Dermis microvascular lymphatic vessel endothelial cell (primary cell): ENCODE measurements around the gene E2F4. TPM values are rescaled to one million over a fixed set of nuclear protein-coding genes. Genes with fewer than 3 reads are reported as not detected.

Experiments used
- DNase-seq, 2 donors: peaks; one replicate each; pipeline versions ENCODE4 v3.0.0 to v3.0.0-alpha.2; 2010; ENCODE audit warnings: low read depth in 2 of 2
- total RNA-seq: library from RNA; depleted of rRNA; stranded (reverse); fragments of >200 nt; gene quantifications from 2 replicates; pipeline ENCODE4 v1.2.1, GENCODE V29; 2014

E2F4 gene
- total RNA-seq, 1 donor from 2014 or later, result 58.8 TPM

DNA sequence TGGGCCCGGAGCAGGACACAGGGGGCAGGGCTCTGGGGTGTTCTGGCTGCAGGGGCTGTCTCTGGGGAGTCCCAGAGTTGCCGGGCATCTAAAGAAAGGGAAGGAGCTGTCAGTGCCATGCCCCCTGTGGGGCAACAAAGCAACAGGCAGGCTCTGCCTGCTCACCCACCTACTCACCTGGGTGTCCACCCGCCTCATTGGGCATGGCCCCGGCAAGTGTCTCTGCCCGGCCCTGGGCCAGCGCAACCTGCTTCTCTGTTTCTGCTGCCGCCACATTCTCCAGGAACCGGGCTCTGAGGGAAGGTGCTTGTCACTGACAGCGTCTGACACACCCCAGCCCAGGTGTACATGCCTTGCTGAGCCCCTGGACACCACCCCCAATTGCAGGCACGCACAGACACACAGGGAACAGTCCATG is 42.2 kb downstream of the E2F4 start:
- DNase-seq, result no peak

DNA sequence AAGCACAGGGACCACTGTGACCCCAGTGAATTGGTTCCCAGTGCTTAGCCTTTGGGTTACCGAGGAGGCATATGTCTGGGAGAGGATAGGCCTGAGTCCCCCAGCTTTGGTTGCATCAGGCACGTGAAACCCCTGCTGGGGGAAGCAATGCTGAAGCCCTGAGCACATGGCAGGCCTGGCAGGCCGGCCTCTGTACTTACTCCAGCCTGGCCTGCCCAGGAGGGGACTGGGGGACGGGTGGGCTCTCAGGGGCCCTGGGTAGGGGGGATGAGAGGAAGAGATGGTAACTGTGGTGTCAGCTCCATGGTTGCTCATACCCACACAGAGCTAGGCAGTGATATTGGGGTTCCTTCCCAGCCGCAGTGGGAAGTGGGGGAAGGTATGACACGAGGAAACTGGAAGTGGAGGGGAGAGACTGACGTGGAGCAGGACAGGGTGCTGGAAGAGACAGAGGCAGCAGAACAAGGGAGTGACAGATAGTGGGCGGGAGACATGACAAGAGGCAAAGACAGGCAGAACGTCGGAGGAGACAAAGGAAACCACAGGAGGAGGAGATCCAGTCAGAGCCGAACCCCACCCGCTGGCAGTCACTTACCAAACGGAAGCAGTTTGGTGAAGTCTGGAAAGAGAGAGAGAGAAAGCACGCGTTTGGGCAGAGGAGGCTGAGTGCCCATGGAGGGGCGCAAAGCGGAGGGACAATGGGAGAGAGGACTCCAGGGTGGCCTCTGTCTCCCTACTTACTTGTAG is 44.0 kb downstream of the E2F4 start:
- DNase-seq, result no peak

DNA sequence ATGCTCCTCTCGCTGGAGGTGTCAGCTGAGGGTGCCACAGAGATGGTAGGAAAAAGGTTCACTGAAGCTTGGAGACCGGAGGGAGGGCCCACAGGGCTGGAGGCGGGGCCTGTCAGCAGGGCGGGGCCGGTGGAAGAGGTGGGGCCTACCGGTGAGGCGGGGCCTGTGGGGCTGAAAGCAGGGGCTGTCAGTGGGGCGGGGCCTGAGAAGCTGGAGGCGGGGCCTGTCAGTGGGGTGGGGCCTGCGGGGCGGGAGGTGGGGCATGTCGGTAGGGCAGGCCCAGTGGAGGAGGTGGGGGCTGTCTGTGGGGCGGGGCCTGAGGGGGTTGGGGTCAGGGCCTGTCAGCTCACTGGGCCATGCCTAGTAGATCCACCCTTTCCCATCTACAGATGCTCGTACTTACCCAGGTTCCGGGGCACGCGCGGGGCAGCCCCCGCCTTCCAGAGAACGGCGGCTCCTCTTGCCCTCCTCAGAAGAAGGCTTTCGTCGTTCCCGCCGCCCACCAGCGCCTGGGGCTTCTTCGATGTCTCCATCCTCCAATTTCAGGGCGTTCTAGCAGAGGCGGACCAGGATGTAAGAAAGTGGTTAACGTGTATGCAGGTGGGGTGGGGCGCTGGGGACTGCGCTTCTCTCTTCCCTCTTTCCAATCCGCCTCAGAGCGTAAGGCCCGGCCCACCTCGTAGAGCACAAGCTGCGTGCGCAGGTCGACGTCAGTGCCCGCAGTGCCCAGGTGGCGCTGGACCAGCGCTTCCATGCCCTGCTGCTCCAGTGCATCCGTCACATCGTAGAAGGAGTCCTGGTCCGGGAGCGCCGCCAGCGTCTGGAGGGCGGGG is 44.8 kb downstream of the E2F4 start:
- DNase-seq, result peak in 1 of 2 donors; percentile 74

DNA sequence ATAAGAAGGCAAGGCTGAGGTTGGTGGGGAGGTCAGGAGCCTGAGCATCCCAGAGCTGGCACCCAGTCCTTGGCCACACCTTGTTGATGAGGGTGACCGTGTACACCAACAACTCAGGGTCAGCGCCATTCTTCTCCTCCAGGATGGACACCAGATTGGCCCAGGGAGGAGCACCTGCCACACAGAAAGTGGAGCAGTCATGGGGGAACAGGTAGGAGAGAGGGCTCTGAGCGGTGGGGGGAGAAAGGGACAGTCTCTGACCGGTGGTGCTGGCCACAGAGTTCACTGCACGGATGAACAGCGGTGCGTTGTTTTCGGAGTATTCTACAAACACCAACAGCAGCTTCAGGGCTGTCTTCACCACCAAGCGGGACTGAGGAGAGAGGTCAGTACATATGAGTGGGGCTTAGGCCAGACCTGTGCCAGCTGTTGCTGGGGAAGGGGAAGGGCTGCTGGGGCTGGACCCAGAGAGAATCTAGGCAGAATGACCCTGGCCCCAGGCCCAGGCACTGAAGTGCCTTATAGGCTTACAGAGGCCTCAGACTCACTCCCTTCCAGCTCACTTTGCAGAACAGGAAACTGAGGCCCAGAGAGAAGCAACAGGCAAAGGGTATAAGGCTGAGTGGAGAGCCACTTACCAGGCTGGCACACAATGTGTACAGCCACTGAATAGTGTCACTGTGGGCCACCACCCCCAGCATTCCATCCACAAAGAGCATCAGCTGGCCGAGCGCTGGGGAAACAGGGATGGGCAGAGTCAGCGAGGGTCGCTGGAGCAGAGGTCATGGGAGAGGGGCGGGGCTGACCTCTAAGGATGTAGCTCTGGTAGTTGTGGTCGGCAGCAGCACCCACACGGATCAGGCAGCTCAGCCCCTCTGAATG is 45.7 kb downstream of the E2F4 start:
- no peak for DNase-seq

DNA sequence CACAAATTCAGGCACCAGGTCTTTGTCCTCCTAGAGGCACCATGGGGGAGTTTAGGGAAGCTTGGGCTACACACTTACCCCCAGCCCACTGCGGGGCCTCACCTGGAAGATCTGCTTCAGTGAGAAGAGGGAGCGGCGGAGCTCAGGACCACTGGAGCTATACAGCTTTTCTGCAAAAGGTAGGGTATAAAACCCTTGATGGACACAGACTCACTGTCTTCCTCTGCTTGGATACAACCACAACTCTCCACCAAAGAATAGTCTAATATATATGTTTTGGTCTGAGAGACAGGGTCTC is 46.3 kb downstream of the E2F4 start:
- DNase-seq, result no peak

DNA sequence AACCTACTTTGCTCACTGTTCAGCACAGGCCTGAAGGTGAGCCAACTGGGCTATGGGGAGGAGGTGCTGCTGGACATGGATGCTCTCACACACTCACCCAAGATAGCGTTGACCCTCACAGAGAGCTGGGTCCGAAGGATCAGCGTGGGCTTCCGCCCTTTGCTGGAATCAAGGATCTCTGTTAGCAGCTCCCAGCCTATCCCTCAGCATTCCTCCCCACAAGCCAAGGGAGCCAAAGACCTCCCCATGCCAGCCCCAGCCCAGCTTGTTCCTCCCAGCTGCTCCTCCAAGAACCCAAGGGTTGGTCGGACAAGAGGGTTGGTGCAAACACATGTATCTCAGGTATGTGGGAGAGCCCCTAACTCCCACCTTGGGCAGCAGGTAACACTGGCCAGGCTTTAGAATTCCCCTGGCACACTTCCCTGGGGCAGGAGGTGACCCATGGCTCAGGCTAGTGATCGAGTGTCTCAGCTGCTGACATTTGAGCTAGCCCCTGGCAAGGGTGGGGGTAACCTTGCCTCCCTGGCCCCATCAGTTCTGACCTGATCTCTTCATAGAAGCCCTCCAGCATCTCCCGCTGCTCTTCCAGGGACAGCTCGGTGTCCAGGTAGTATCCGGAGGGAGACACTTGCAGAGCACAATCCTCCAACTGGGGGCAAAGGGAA is 47.0 kb downstream of the E2F4 start:
- DNase-seq, result no peak

DNA sequence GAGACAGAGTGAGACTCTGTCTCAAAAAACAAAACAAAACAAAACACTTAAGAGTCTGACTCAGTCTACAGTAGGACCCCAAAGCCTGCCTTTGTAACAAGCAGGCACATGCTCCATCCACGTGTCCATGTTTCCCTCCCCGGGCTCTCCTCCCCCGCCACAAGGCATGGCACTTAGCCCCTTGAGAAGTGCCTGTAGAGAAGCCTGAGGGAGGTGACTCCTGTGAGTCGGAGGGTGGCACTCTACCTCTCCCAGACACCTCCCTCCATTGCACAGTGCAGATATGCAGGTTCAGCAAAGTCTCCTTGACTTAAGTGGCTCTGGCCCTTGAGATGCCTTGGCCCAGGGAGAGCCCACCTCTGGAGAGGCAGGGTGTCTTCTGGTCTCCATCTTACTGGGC is 48.6 kb downstream of the E2F4 start:
- no peak for DNase-seq

DNA sequence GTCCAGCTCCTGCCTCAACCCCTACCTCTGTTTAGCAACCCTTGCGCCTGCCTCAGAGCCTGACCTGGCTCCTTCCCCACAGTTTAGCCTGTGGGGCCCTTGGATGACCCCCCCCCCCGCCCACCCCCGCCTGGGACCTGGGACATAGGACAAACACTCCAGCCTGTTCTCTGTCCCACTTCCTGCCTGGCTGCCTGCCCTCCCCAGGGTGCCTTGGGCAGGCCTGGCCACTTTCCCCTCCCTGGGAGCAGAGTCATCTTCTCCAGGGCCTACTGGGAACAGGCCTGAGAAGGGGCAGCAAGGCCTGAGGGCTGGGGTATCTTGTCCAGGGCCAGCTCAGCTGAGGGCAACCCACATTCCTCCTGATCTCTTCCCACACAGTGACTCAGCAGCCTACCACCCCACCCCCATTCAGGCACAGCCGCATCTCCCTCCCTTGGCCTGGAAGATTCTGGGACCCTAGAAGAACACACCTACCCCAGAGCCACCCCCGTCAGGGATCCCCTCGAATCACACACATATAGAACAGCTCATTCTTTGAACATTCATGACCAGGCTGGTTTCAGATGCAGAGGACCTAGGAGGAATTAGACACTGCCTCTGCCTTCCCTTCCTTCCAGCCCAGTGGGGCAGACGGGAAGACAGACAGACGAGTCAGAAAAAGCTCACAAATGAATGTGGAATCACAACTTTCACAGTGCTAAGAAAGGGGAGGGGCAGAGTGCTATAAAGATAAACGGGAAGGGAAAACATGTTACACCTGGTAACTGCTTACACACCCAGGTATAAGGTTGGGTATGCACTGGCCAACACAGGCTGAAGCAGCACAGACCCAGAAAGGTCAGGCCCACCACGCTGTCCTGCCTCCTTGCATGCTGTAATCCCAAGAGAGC is 49.3 kb downstream of the E2F4 start:
- DNase-seq, result peak in 1 of 2 donors; percentile 52

DNA sequence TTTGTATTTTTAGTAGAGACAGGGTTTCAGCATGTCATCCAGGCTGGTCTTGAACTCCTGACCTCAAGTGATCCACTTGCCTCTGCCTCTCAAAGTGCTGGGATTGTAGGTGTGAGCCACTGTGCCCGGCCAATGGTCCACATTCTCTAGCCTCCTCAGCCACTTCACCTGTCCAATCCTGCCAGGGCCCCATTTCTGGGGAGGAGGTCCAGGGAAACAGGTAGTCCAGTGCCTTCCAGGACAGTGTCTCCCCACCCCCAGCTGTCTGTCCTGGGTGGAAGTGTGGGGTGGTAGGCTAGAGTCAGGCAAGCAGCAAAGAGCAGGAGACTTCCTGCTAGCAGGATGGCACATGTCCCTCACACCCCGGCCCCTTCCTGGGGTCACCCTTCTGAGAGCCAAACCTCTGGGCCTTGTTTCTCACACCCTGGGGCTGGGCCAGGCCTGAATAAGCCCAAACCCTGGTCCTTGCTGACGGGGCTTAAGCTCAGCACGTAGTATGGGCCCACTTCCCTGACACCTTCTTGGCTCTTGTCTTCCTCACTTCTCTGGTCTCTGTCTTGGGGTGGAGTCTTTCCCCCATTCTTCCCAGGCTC is 50.3 kb downstream of the E2F4 start:
- no peak for DNase-seq

DNA sequence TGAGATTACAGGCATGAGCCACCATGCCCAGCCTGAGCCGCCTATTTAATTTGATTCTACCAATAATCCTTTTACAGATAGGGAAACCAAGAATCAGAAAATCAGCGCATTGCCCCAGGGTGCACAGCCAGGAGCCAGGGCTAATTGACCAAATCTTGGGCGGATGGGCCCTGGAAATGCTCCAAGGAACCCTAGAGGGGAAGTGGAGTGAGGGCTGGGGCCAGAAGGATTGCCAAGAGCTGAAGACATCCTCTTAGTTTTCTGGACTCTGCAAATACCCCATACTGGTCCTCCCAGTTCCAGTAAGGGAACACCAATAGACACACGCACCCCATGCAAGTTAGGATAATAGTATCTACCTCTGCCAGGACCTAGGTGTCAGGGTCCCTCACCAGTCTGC is 51.5 kb downstream of the E2F4 start:
- DNase-seq, result no peak

DNA sequence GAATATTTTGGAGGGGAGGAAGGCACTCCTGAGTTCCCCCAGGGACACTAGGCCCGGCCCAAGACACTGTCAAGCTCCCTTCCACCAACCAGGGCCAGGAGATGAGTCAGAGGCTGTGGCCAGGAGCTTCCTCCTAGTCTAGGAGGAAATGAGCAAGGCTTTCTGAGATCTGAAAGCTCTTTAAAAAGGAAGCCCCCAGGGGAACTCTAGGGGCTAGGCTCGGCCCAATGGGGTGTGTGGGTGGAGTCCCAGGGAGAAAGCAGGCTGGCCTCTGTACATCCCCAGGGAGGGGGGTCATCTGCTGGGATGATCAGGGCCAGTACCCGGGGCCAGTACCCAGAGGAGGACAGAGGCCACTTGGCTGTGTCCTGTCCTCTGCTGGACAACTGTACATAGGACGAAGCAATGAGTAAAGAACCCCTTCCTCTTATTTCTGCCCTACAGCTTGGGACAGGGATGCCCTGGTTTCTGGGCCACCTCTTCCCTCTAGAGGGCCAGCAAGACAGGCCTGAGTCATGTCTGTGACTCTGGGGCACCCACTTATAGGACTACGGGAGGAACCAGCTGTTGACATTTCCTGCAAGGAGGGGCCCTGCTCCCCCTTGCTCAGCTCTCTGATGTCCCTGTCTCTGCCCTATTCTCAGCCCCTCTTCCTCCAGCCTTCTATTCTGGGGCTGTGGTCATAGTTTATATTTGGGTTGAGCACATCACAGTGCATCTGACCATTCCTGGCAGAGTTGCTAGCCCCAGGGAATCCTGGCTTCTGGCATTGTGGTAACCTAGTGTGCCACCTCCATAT is 52.6 kb downstream of the E2F4 start:
- peak in 1 of 2 donors; percentile 86 for DNase-seq

DNA sequence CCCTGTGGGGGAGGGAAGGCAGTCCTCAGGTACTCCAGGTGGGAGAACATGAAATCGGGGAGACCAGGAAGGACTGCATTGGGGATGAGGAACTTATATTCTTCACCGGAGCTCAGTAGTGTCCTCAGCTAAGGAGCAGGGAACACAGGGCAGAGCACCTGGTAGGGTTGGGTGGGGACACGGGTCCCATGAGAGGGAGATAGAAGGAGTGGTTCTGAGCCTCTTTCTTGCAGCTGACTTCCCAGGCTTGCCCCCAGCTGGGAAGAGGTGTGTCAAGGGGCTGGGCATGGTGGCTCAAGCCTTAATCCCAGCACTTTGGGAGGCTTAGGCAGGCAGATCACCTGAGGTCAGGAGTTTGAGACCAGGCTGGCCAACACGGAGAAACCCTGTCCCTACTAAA is 53.2 kb downstream of the E2F4 start:
- no peak for DNase-seq

DNA sequence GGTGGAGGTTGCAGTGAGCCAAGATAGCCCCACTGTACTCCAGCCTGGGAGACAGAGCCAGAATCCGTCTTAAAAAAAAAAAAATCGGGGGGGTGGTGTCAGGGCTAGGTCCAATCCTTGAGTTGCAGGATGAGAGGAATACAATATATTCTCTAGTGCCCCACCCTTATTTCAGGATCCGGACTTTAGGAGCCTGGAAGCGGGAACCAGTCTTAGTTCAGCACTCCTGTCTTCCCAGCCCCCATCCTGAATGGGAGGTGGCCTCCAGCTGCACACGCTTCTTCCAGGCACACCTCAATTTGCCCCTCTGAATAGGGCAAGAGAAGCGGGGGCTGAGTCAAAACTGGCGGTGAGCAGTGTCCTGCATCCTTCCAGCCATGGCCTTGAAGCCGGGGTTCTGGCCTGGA is 53.7 kb downstream of the E2F4 start:
- DNase-seq, result no peak

DNA sequence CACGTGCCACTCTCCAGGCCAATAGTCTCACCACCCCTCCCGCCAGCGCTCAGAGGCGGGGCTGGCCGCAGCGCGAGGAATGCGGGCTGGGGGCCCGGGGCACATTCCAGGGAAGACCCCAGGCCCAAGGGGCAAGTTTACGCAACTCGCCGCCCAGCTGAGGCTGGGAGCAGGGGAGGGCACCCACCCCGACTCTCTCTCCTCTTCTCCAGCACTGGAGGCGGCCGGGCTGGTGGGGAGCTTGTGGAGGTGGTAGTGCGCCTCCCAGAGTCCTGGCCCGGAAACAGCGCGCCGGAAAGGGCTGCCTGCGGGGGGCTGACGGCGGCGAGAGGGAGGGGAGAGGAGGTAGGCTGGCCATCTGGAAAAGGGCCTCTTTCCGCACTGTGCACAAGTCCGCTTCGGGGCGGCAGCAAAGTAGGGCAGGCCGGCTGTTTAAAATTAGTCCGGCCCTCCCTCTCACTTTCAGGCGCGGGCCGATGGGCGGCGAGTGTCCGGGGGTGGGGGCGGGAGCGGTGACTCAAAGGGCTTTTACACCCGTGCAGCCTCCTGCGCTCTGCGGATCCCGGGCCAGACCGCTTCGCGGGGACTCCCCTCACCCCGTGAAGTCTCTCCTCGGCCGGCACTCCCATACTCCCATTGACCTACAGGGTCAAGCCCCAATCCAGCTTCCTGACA is 54.3 kb downstream of the E2F4 start:
- DNase-seq, result peak; percentile 49 to 82

DNA sequence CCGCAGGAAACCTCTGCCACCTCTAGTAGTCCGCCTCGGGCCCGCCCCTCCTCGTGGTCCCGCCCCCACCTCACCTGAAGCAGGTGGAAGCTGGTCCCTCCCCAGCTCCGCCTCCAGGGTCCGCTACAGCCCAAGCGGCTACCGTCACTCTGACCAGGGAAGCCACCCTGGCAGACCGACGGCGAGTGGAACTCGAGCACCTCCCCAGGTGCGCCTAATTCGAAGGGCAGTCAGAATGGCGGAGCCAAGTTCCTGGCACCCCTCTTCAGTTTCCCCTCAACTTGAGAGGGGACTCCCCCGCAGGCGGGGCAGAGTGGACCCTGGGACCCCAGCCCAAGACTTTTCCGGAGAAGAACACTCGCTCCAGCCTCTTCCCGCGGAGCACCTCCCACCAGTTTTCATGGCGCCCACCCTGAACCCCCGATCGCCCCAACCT is 54.8 kb downstream of the E2F4 start:
- DNase-seq, result peak in 1 of 2 donors; percentile 32

DNA sequence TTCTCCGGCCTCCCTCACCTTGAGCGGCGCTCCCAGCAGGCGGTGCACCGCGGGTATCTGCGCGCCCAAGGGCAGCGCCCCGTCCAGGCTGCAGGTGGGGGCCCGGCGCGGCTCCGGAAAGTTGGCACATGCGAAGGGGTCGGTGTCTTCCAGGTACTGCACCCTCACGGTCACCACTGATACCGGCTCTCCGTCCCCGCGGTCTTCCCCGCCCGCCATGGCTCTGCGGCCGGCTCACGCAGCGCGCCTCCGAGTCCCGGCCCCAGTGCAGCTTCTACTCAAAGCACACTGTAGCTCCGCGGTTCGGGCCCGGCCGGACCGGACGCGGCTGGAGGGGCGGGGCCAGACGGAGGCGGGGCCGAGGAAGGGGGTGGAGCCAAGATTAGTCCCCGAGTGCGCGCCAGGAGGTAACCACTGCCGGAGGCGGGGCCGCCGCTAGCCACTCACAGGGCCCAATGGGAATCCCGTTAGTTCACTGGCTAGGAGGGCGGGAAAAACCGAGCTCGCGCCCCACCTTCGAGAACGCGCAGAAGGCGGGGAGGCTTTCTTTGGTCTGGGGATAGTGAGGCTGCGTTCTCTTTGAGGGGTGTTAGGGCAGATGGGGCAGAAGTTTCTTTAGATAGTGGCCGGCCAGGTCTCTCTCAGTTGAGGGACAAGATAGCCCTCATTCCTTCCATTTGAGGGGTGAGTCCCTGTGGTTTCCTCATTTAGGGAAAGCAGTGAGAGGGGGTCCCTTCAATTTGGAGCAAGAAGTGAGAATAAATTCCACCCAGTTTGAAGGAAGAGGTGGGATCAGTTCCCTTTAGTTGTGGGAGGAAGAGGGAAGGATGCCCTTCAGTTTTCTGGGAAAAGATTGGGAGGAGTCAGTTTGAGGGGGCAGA is 55.5 kb downstream of the E2F4 start, which contains the start of gene FHOD1:
Gene FHOD1 (minus strand): TSS at position 290 of the 881 bp plus-strand sequence. CDS start 71 bp downstream, at position 219.
- DNase-seq, result peak in 1 of 2 donors; percentile 94

DNA sequence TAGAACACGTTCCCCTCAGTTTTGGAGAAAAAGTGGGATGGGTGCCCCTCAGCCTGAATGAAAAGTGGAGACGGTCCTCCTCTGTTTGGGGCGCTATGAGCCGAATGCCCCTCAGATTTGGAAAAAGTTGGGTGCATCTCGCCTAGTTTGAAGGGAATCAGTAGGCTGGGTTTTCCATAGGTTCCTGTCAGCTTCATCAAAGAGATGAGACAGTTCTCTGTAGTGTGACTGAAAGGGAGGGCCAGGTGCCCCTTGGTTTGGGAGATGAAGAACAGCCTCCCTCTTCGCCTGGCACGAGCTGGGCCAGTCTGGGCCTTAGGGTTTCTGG is 56.1 kb downstream of the E2F4 start:
- no peak for DNase-seq
